GM19238 (cell line): Measurements from ENCODE around the gene ASPRV1.

ENCODE experiments used
- DNase-seq: peaks from one replicate; pipeline ENCODE4 v3.0.0; 2011; ENCODE audit warnings: low spot score; ENCODE audit not compliant: insufficient read length

ASPRV1 gene

DNA sequence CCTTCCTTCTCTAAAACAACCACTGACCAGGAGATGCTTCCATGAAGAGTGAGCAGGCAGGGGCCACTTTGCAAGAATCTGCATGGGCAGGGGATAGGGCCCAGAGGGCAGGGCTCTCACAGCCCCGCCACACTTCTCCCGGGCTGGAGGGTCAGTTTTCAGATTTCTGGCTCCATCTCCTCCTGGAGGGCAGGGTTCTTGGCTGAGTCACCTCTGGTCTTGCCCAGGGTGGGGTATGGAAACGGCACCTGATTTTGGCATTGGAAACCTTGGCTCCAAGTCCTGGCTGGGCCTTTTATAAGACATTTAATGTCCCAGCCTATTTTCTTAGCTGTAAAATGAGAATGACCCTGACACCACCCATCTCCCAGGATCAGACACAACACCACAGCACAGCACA is 27.6 kb upstream of the ASPRV1 start:
- no peak for DNase-seq

DNA sequence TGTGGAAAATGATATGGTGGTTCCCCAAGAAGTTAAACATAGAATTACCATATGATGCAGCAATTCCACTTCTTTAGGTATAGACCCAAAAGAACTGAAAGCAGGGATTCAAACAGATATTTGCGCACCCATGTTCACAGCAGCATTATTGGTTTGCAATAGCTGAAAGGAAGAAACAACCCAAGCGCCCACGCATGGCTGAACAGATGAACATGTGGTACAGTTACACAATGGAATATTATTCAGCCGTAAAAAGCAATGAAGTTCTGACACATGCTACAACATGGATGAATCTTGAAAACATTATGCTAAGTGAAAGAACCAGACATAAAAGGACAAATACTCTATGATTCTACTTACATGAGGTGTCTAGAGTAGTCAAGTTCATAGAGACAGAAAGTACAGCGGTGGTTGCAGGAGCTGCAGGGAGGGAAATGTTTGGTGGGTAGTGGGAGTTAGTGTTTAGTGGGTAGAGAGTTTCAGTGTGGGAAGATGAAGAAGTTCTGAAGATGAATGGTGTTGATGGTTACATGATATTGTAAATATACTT is 26.7 kb upstream of the ASPRV1 start:
- no peak for DNase-seq

DNA sequence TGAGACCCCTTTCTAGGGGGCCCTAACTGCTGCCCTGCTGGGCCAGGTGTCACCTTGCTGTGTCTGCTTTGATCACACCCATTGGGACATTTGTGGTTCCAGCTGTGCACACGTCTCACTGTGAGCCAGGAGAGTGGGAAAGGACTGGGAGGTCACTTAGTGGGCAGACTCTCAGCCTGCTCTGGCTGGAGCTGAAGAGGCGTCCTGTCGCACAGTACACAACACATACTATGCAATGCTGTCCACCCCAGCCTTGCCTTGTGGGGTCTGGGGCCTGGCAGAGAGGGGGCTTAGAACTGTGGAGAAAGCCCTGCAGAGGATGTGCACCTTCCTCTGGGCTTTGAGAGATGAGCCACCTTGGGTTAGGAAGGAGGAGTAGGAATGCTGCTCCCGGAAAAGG is 25.3 kb upstream of the ASPRV1 start:
- DNase-seq, result no peak

DNA sequence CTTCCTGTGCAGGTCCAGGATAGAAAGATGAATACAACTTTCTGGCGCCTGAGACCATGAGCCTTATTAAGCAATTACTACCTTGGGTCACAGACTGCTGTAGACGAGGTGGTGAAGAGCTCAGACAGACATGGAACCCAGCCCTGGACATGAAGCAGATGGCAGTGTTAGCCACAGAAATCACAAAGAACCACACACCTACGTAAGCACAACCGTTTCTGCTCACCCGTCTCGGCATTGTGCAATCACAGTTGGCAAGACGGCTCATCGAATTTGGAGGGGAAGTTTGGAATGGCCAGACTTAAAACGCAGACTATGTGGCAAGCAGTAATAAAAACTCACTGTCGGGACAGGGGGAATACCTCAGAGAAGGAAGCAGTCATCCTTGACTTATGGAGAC is 24.3 kb upstream of the ASPRV1 start:
- DNase-seq, result no peak

DNA sequence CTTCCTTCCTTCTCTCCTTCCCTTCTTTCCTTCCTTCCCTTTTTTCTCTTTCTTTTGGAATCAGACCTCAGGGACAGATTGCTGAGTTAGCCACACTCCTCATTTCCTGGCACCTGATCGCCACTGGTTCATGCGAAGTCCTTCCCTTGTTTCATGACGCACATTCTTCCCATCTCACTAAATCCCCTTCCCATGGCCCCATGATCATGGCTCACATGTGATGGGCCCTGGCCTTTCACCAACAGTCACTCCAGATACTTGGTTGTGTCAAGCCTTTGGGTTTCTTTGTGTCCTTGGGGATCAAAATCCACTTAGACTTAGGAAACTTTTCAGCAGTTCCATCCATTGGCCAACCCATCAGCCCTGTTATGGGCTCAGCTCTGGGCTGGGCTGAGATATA is 23.8 kb upstream of the ASPRV1 start:
- DNase-seq, result no peak

DNA sequence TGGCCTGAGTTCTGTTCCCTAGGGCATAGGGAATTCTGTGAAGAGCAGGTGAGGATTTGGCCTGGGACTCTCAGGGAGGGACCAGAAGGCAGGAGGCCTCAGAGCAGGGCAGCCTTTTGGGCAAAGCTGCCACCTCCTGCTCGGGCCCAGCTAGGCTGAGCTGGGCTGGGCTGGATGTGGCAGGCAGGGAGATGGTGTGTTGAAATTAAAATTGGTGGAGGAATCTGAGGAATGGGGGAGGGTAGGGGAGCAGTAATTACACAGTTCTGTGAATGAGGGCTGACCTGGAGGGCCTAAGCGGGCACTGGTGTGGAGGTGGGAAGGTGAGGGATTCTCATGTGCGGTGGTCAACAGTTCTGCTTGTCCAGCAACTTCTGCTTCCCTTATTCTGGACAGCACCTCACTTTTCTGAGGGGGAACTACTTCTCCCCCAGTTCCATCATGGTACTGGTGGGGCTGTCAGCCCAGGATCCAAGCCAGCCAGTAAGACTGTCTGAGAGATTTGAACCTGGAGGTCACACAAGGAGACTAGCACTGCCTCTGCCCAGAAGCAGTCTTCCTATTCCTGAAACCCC is 22.0 kb upstream of the ASPRV1 start:
- no peak for DNase-seq

DNA sequence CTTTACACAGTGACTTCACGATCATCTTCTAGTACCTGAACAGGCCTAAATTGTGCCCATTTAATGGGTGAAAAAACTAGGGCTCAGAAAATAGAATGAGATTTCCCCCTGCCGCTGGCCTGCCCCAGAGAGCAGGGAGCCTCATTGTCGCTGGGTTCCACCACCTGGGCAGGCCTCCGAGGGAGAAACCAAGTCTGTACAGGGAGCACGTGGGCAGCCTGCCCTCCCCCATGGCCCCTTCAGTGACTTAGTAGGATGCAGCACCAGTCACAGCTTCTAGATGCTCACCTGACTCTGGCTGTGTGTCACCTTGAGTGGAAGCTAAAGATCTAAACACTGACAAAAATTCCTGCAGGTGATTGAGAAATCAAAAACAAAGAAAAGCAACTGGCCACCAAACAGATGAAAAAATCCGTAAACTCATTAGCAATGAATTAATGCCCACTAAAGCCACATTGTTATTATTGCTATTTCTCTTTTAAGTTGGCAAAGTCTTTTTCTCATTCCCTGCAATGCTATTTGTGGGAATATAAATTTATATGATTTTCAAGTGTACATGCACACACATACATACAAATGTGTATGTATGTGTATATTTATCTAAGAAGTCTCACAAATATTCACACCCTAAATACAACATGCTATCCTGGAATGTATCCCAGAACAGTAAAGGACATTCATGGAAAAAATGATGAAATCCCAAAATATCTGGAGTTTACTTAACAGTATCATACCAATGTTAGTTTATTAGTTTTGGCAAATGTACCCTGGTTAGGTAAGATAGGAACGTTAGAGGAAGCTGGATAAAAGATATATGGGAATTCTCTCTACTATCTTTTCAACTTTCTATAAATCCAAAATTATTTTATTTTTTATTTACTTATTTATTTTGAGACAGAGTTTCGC is 18.7 kb upstream of the ASPRV1 start:
- DNase-seq, result no peak

DNA sequence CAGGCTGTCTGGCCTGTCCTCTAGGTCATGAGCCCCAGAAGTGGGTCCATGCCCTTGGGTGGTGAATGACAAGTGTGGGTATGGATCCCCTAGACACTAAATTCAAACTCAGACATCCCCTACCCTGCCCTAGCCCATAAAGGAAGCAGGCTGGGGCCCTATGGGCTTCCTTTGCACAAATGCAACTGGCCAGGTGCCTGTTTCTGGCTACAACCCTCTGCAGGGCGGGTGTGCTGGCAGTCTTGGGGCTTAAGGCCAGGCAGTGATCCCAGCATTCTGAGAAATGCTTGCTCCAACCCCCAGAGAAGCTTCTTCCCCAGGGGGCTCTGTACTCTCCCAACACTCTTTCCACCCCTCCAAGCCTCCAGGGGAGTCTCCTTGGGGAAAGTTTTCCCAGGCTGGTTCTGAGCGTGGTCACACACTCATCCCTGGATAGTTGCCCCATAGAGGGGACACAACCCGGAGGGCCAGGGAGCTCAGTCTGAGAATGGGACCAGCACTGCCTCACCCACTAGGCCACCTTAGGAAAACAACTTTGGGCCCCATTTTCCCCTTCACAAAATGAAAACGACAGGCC is 16.6 kb upstream of the ASPRV1 start:
- no peak for DNase-seq

DNA sequence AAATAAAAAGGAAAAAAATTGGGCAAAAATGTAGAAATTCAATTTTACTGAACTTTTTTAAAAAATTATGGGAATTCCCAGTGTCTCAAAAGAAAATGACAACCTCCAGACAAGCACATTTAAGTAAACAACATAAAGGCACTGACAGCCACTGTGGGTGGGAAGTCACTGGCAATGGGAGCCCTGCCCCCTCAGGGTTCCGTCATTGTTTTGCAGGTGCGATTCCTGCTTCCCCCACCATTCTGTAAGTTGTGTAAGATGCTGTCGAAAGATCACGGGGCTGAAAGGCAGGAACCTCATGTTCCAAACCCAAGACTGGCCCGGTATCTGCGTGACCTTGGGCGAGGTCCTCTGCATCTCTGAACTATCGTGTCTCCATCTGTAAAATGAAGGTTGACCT is 15.8 kb upstream of the ASPRV1 start:
- DNase-seq, result no peak

DNA sequence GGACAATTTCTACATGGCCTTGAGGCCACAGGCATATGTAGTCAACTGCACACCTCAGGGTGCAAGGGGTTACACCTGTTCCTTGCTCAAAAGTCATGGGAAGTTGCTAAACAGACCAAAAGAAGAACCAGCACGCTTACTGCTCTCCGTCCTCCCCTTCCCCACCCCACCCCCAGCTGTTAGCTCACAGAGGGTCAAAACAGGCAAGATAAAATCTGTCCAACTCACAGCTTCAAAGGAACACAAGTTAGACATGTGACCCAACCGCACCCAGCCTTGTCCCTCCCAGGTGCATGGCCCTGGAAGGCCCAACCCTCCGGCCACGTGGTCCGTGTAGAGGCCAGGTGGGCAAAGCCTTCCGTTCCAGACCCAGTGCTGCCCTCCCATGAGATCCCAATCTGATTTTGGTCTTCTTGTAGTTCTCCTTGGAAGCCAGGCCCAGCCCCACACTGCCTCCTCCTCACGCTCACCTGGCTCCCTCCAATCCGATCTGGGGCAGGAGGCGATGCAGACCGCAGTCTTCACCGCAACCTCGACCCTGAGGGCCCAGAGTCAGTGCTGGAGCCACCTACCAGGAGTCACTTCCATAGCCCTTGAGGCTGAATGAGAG is 14.5 kb upstream of the ASPRV1 start:
- DNase-seq, result no peak

DNA sequence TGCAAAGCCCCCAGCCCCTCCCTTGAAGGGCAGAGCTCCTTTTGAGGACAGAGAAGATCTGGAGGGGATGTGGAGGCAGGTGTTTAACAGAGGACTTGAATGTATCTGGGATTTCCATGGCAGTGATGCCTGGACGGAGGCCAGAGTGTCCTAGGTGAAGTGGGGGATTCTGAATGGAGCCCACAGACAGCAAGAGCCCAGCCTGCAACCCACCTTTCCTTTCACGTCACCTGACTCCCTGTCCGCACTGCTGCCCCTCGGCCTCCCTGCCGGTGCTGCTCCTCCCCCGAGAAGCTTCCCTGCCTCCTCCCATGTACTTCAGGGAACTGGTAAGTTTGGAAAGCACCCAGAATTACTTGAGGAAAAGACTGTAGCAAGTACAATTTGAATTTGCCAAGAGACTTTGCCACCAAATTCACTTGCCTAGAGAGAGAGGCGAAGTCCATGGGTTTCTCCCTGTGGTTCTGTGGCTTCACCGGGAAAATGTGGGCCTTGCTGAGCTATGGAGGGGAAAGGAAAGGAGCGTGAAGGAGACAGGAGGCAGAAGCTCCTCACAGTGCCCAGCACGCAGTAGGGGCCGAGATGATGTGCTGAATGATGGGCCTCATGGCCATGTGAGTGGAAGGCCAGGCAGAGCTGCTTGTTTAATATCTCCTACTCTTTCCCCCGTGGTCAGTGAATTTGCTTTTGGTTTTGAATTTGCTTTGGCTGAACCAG is 13.9 kb upstream of the ASPRV1 start:
- no peak for DNase-seq

DNA sequence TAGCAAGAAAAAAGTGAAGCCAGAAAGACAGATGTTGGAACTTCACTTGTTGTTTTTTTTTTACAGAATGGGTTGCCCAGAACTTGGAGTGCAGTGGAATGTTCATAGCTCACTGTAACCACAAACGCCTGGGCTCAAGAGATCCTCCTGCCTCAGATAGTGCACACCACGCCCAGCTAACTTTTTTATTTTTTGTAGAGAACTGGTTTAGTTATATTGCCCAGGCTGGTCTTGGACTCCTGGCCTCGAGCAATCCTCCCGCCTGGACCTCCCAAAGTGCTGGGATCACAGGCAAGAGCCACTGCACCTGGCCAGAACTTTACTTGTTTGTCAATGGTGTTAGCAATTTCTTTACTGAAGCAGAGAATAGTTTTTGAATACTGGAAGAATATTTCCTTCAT is 11.9 kb upstream of the ASPRV1 start:
- DNase-seq, result no peak

DNA sequence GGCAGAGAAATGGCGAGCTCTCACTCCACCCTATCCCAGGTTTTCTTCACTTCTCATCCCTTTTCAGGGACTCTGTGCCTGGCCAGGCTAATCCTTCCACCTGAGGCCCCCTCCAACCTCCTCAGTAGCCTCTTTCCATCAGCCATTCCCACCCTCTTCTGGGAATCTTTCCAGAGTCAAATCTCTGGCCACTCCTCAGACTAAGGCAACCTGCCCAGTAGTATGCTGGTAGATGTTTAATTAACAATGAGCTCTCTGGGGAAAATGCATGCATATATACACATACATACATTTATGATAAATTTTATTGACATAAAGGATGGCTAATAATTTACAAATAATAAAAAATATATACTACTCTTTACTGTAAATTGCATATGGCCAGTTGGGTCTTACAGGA is 11.4 kb upstream of the ASPRV1 start:
- no peak for DNase-seq

DNA sequence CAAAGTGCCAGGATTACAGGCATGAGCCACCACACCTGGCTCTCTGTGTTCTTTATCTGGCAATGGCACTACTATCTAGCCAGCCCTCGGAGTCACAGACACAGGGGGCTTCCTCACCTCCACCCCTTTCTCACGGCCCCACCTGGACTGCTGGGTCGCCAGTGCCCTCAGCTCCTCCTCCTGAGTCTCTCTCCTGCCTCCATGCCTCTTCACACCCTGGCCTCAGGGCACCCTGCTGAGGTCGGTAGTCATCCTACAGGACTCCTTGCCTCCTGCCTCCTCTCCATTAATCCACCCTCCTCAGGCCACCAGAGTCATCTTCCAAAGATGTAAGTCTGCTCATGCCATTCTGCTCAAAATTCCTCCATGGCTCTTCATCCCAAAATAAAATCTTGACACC is 8.6 kb upstream of the ASPRV1 start:
- DNase-seq, result no peak

DNA sequence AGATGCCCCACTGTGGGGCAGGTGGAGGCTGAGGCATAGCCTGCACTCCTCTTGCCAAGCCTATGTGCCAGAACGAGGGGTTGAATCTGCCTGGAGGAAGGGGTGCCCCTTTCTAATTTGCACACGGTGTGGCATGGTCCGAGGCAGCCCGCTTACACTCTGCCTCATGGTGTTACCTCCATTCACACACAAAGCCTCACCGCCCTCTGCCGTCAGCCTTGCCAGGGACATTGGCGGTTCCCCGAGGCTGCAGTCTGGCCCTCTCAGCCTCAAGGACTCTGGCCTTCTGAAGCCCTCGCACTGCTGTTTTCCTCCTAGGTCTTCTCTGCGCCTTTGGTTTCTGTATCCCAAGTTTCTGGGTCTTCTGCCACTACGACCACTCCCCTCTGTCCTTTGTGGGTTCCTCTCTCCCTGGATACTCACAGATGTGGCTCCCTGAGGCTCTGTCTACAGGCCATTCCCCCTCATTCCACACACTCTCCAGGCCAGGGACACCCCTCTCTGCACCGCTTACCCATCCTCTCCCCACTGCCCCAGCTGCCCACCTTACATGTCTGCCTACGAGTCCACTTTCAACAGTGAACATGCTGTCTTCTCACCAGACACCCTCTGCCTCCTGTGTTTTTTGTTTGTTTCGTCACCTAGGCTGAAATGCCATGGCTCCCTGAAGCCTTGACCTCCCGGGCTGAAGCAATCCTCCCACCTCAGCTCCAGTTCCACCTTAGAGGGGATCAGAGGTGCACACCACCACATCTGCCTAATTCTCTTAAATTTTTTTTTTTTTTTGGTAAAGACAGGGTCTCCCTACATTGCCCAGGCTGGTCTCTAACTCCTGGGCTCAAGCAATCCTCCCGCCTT is 7.9 kb upstream of the ASPRV1 start:
- DNase-seq, result no peak

DNA sequence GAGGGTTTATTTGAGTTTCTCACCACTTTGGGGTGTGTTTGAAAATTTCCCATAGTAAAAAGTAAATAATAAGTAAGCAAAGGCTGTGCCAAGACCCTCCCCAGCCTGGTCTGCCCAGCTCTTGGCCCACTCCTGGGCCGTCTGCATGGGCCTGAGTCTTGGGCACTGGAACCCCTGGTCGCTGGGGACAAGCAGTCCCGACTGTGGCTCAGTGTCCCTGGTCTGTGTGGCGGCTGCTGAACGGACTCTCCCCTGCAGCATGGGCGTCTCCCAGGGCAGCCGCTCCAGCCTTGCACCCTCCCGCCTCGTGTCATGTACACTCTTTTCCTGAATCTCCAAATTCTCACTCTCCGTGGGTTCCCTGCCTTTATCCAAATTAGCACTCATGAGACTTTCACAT is 7.2 kb upstream of the ASPRV1 start:
- DNase-seq, result no peak

DNA sequence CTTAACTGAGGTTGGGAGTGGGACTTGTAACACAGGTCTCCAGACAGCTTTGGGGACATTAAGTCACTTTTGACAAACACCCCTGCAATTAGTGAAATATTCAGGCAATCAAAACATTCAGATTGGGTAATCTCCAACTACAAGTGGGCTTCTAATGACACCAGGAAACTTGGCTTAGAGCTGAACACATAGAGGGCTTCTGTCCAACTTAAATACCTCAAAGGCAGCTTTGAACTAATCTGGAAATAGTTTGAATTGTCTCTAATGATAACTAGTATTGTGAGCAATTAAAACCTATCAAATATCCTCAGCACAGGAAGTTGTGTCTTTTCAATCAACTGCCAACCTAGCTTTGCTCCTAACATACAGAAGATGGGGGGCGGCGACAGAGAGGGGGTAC is 5.1 kb upstream of the ASPRV1 start:
- no peak for DNase-seq

DNA sequence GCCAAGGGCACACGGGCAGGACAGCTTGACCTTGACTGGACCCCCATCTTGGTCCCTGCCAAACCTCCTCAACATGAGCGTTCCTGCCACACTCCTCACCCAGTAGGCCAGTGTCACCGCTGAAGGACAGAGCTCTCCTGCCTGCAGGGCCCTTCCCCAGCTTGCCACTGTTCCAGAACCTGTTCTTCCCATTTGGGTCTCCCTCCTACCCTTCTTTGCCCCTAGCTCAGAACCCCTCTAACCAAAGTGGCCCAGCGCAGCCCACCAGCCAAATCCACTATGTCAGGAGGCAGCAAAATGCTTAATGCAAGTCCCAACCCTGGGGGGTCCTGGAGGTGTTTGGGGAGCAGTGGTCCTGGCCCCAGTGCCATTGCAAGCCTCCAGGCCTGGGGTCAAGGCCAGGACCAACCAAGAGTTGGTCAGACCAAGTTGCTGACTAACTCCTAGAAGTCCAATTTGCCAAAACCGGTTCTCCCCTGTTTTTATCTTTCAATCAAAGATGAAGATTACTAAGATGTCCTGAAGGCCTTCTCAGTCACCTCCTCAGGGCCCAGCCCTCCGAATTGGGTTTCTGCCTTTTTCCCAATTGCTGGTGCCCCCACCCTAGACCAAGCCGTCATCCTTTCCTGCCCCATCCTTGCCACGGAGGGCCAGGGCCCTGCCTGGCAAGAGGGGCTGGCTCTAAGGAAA is 4.5 kb upstream of the ASPRV1 start:
- DNase-seq, result no peak

DNA sequence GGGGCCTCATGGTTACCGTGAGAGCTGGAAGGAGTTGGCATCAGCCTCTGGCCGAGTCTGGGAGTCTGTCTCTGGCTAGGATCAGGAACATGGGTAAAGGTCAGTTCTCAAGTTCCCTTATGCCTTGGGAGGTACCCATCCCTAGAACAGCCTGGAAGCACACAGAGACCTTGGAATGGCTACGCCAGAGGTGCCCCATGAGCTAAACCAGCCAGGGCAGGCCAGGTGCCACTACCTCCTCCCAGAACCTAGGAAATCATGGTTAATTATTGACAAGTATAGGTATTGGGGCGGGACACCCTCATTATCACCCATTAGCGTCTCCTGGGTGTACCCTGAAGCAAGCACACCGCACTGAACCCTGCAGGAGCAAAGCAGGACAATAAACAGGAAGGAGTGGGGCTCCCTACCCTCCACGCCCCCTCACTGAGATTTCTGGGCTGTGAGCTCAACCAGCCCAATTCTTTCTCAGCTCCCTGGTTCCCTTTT is 3.0 kb upstream of the ASPRV1 start:
- DNase-seq, result no peak
